GM12878 (cell line): ENCODE data around the gene EMILIN2. TPM values are rescaled to one million over a fixed set of nuclear protein-coding genes. Genes with fewer than 3 reads are reported as not detected.

Experiments
- ATAC-seq: fragments of 200-7000 bp; cut with Tn5 transposase; 3 replicates; pipeline ENCODE4 v1.9.1; 2020; ENCODE audit warnings: mild to moderate bottlenecking, moderate library complexity
- BruUV-seq: library from RNA; stranded (reverse); fragments of 400-500 nt; replicated peaks from 2 replicates; lab custom pipeline; 2021; lab: Mats Ljungman, UMichigan
- CTCF ChIA-PET: fragments of 300-600 bp; sonication (Branson Sonifier 250); formaldehyde crosslinking; extraction: SDS; loops from one replicate; lab custom pipeline; 2021; ENCODE audit warnings: inconsistent platforms; lab: Yijun Ruan, JAX
- POLR2A ChIA-PET: fragments of 350-600 bp; formaldehyde crosslinking; extraction: SDS; loops from one replicate; lab custom pipeline; 2021; ENCODE audit warnings: inconsistent platforms; lab: Charles Lee
- RAD21 ChIA-PET: fragments of 300-600 bp; sonication (Branson Sonifier 250); formaldehyde crosslinking; loops from one replicate; lab custom pipeline; 2023; ENCODE audit warnings: antibody characterized with exemption; ENCODE audit not compliant: unreplicated experiment; lab: Charles Lee
- SMC1A ChIA-PET: fragments of 300-600 bp; sonication (Branson Sonifier 250); formaldehyde crosslinking; loops from one replicate; lab custom pipeline; 2023; ENCODE audit not compliant: unreplicated experiment, uncharacterized antibody; lab: Charles Lee
- DNase-seq: peaks from one replicate; pipeline ENCODE4 v3.0.0-alpha.2; 2011; ENCODE audit warnings: low read depth, low spot score
- FAIRE-seq: peaks from 3 replicates; lab custom pipeline; 2011; peaks lifted over from hg19 to GRCh38; lab: Jason Lieb, UNC
- H2AFZ ChIP-seq: 2 replicates; pipeline ENCODE4 v1.6.0; 2011; ENCODE audit warnings: low read depth, low read length, control low read depth; ENCODE audit not compliant: control insufficient read depth
- H3K27ac ChIP-seq: 2 replicates; pipeline ENCODE4 v1.5.1; 2011; ENCODE audit warnings: control low read depth; ENCODE audit not compliant: control insufficient read depth, insufficient read depth
- H3K27me3 ChIP-seq, 2 experiments: replicated peaks in 1 of 2; 2 replicates each; pipeline versions ENCODE4 v1.6.0 to v1.6.1; 2011; ENCODE audit warnings: low read length in 1 of 2; ENCODE audit not compliant: control insufficient read depth in 2 of 2, insufficient read depth in 2 of 2
- H3K36me3 ChIP-seq, 2 experiments: 2 replicates each; pipeline ENCODE4 v1.5.1; 2011; ENCODE audit warnings: low read length in 1 of 2; ENCODE audit not compliant: control insufficient read depth in 2 of 2, insufficient read depth in 2 of 2
- H3K4me1 ChIP-seq: 2 replicates; pipeline ENCODE4 v1.6.1; 2011; ENCODE audit warnings: mild to moderate bottlenecking, low read length, moderate library complexity, mixed read lengths; ENCODE audit not compliant: control insufficient read depth, insufficient read depth
- H3K4me2 ChIP-seq: 2 replicates; pipeline ENCODE4 v1.6.0; 2011; ENCODE audit warnings: control low read depth; ENCODE audit not compliant: control insufficient read depth, insufficient read depth
- H3K4me3 ChIP-seq: fragments of 200-600 bp; sonication (generic); 2 replicates; pipeline ENCODE4 v1.5.1; 2016
- H3K79me2 ChIP-seq: 2 replicates; pipeline ENCODE4 v1.6.0; 2011; ENCODE audit warnings: low read length; ENCODE audit not compliant: control insufficient read depth, insufficient read depth
- H3K9ac ChIP-seq: 2 replicates; pipeline ENCODE4 v1.8.0; 2011; ENCODE audit warnings: low read length, control low read depth, mixed read lengths; ENCODE audit not compliant: control insufficient read depth, insufficient read depth
- H3K9me3 ChIP-seq: replicated peaks from 3 replicates; pipeline ENCODE4 v1.5.1; 2011; ENCODE audit warnings: mild to moderate bottlenecking, low read length; ENCODE audit not compliant: control insufficient read depth, insufficient read depth
- H4K20me1 ChIP-seq: 2 replicates; pipeline ENCODE4 v1.6.0; 2011; ENCODE audit not compliant: control insufficient read depth, insufficient read depth
- ATF2 ChIP-seq: IDR thresholded peaks from 2 replicates; pipeline ENCODE4 v1.6.1; 2012; ENCODE audit warnings: low read length, inconsistent platforms
- ATF7 ChIP-seq: fragments of 450-650 bp; IDR thresholded peaks from 2 replicates; pipeline ENCODE4 v1.6.1; 2016; ENCODE audit warnings: low read depth, mild to moderate bottlenecking
- EED ChIP-seq: sonication (generic); IDR thresholded peaks from 2 replicates; pipeline ENCODE4 v1.6.1; 2016; ENCODE audit warnings: antibody characterized with exemption, low read depth
- GABPA ChIP-seq: IDR thresholded peaks from 2 replicates; pipeline ENCODE4 v1.6.1; 2014; ENCODE audit warnings: antibody characterized with exemption, low read depth, mild to moderate bottlenecking, inconsistent platforms
- JUND ChIP-seq: IDR thresholded peaks from 2 replicates; pipeline ENCODE4 v1.6.1; 2012; ENCODE audit warnings: low read depth, mild to moderate bottlenecking, low read length, improper control_type of control experiment, moderate library complexity
- MXI1 ChIP-seq: fragments of 150-350 bp; IDR thresholded peaks from 2 replicates; pipeline ENCODE4 v1.6.1; 2011; ENCODE audit warnings: low read depth, mild to moderate bottlenecking, inconsistent platforms, low read length, improper control_type of control experiment
- NKRF ChIP-seq: fragments of 450-650 bp; conservative IDR thresholded peaks from 2 replicates; pipeline ENCODE4 v1.6.1; 2017; ENCODE audit warnings: mild to moderate bottlenecking, moderate library complexity
- NR2F1 ChIP-seq: fragments of 450-650 bp; conservative IDR thresholded peaks from 2 replicates; pipeline ENCODE4 v1.6.1; 2017; ENCODE audit warnings: mild to moderate bottlenecking
- POU2F2 ChIP-seq: IDR thresholded peaks from 3 replicates; pipeline ENCODE4 v1.6.1; 2011; ENCODE audit warnings: low read depth, mild to moderate bottlenecking, low read length, borderline replicate concordance
- SMAD1 ChIP-seq: fragments of 450-650 bp; IDR thresholded peaks from 2 replicates; pipeline ENCODE4 v1.6.1; 2018; ENCODE audit warnings: mild to moderate bottlenecking, low read depth; ENCODE audit not compliant: partially characterized antibody
- SMAD5 ChIP-seq: IDR thresholded peaks from 2 replicates; pipeline ENCODE4 v1.6.1; 2016; ENCODE audit warnings: antibody characterized with exemption, low read depth
- SRF ChIP-seq, 2 experiments: IDR thresholded peaks; 2 replicates each; pipeline ENCODE4 v1.6.1; 2011; ENCODE audit warnings: low read depth in 2 of 2, low read length in 2 of 2, mild to moderate bottlenecking in 1 of 2, moderate library complexity in 1 of 2
- WGBS: methylation state at CpG from one replicate; pipeline ENCODE4 v1.1.6; 2016; ENCODE audit warnings: low lambda C conversion rate; ENCODE audit not compliant: insufficient replicate concordance, insufficient coverage; ENCODE audit errors: missing lambda C conversion rate; 5-methylcytosine and 5-hydroxymethylcytosine counted together
- in situ Hi-C: fragments of 300-500 bp; cut with MboI; formaldehyde crosslinking; loops from 9 replicates; pipeline ENCODE4 v1.14.3; 2018; ENCODE audit warnings: mixed read lengths
- intact Hi-C: fragments of 100-400 bp; cut with micrococcal nuclease; formaldehyde crosslinking; loops from one replicate; pipeline ENCODE4 v1.14.2; 2022; ENCODE audit not compliant: unreplicated experiment
- polyA plus RNA-seq, 11 experiments: library from polyadenylated mRNA; depleted of rRNA in 4 of 11; unstranded in 6 of 11; stranded (reverse) in 5 of 11; fragments of >200 nt; fragmentation: Nextera tagmentation in 4 of 11; fragmentation: Illumina TruSeq in 1 of 11; extraction: Ambion mirVana in 4 of 11; extraction: Trizol in 1 of 11; gene quantifications; 1 replicate in 1 of 11; 2 replicates in 10 of 11; pipeline versions ENCODE4 v1.2.1 to v1.2.3, GENCODE V29; 2011 to 2016; ENCODE audit warnings: inconsistent platforms in 2 of 11, missing spikeins in 2 of 11, low read depth in 1 of 11
- total RNA-seq, 4 experiments: library from RNA; depleted of rRNA in 3 of 4; stranded (reverse); fragments of >200 nt in 3 of 4; fragmentation: Illumina TruSeq in 1 of 4; extraction: Trizol in 1 of 4; gene quantifications; 2 replicates each; pipeline versions ENCODE4 v1.2.1 to v1.2.3, GENCODE V29; 2013 to 2021
- TF ChIP-seq, protein P1 (sequence below): fragments of 450-650 bp; formaldehyde crosslinking; IDR thresholded peaks from 2 replicates; pipeline ENCODE4 v1.5.0; 2022; ENCODE audit warnings: mild to moderate bottlenecking, missing genetic modification characterization
- TF ChIP-seq, protein P2 (sequence below): IDR thresholded peaks from 2 replicates; pipeline ENCODE4 v1.6.1; 2012; ENCODE audit warnings: low read depth, low read length, improper control_type of control experiment

Gene EMILIN2
- total and polyA plus RNA-seq, 10 of the 15 experiments (the other 5 are each of a cell fraction or from before 2014, with no cell fraction given) = 0.58 to 18.4 (median 5.9) TPM

DNA sequence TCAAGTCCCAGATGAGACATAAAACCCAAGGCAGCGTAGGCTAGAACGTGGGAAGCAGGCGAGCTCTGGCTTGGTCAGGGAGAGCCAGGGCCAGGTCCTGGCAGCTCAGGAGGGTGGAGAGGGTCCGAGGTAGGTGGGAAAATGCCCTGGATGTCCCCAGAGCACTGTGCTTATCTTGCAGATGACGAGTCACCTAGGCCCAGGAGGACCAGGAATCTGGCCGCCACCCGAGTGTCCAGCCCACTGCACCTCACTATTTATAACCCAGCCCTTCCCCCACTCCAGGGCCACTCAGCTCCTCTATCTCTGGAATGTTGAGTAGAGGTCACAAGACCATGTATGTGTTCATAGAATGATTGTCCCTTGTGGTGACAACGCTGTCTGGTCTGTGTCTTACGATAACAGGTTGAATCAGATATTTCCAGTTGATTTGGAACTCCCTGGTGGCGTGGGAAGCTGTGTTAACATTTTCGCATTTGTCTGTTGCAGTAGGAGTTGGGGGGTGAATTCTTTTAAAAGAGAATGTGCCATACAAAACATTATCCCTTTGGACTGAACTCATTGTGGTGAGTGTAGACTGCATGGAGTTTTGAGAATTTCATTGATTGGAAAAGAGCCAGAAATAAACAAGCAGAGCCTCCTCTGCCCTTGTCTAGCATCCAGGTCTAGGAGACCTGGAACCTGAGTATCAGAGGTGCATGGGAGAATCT is 47.5 kb downstream of the EMILIN2 start (continued):
- TF ChIP-seq, protein P1, sequence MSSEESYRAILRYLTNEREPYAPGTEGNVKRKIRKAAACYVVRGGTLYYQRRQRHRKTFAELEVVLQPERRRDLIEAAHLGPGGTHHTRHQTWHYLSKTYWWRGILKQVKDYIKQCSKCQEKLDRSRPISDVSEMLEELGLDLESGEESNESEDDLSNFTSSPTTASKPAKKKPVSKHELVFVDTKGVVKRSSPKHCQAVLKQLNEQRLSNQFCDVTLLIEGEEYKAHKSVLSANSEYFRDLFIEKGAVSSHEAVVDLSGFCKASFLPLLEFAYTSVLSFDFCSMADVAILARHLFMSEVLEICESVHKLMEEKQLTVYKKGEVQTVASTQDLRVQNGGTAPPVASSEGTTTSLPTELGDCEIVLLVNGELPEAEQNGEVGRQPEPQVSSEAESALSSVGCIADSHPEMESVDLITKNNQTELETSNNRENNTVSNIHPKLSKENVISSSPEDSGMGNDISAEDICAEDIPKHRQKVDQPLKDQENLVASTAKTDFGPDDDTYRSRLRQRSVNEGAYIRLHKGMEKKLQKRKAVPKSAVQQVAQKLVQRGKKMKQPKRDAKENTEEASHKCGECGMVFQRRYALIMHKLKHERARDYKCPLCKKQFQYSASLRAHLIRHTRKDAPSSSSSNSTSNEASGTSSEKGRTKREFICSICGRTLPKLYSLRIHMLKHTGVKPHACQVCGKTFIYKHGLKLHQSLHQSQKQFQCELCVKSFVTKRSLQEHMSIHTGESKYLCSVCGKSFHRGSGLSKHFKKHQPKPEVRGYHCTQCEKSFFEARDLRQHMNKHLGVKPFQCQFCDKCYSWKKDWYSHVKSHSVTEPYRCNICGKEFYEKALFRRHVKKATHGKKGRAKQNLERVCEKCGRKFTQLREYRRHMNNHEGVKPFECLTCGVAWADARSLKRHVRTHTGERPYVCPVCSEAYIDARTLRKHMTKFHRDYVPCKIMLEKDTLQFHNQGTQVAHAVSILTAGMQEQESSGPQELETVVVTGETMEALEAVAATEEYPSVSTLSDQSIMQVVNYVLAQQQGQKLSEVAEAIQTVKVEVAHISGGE (CRISPR knock-in tag) = no peak
- TF ChIP-seq NR2F1 (no peak), ATF7 (no peak), JUND (no peak), SMAD5 (no peak), EED (no peak), GABPA (no peak)

GRCh38 chr18:2894841-2895370 is 48.1 kb downstream of the EMILIN2 start:
- no peaks in the 10 kb centered on the region for H4K20me1 ChIP-seq
- H3K4me3 ChIP-seq = no peak overlapping the region
- H3K79me2 ChIP-seq = no peaks in the 10 kb centered on the region
- H3K27me3 ChIP-seq = no peaks in the 10 kb centered on the region; a peak in 1 of 4 replicates
- BruUV-seq = no TSS peak
- no peak overlapping the region for H3K4me2 ChIP-seq
- no peaks in the 10 kb centered on the region for H3K36me3 ChIP-seq
- H2AFZ ChIP-seq = no peak overlapping the region
- H3K9ac ChIP-seq = no peak overlapping the region
- 0 out of 2 replicates have a peak, but pooled peaks cover 3% of the 10 kb centered on the region for H3K4me1 ChIP-seq
- intact Hi-C loops (no loop called here), in situ Hi-C loops (no loop called here)
- no peak overlapping the region for H3K27ac ChIP-seq
- DNase-seq (no peak), ATAC-seq (no peak), FAIRE-seq (no peak)
- H3K9me3 ChIP-seq = no peaks in the 10 kb centered on the region
- 17% methylated on average over 2 of the region's 2 CpGs for WGBS
- ChIA-PET POLR2A (no interaction called here), SMC1A (interaction anchor here (0.9 kb wide), 1 partner anchor 297 kb away, joined by 3 read pairs; no protein-coding TSS in a partner anchor), RAD21 (no interaction called here), CTCF (interaction anchor here (1.5 kb wide), 1 partner anchor 168 kb away, joined by 5 read pairs; no protein-coding TSS in a partner anchor)
- TF ChIP-seq POU2F2 = no peak
- no peak for TF ChIP-seq ATF2
- TF ChIP-seq NKRF = no peak
- no peak for TF ChIP-seq SMAD1
- TF ChIP-seq, protein P2, sequence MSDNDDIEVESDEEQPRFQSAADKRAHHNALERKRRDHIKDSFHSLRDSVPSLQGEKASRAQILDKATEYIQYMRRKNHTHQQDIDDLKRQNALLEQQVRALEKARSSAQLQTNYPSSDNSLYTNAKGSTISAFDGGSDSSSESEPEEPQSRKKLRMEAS = no peak
- no peak for TF ChIP-seq MXI1
- no peak for TF ChIP-seq SRF (IDR thresholded peaks at IDR 0.05; ENCODE audit: low read depth in 2 of 2, low read length in 2 of 2)
